GM03348 (cell line): ENCODE results near the gene TRIM47.

ENCODE experiments used
- DNase-seq: peaks from one replicate; pipeline ENCODE4 v3.0.0; 2012; ENCODE audit warnings: low spot score

Gene TRIM47

GRCh38 chr17:75909051-75909811, 30.9 kb upstream of the TRIM47 start:
- no peak for DNase-seq

DNA sequence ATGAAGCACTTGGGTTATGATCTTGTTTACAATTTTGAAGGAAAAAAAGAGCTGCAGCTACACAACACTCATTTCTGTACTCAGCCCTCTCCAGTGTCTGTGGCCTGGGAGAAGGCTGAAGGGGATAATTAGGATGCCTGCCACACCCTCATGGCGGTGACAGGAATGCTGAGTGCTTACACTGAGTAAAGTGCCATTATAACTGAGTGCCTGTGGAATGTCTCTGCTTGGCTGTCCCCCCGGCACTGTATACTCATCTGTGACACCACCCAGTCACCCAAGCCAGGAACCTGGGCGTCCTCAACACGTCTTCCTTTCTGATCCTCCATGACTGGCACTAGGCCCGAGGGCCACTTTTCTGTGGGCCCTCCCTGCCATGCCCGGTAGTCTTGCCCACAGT, 29.8 kb upstream of the TRIM47 start:
- DNase-seq, result peak; percentile 39

DNA sequence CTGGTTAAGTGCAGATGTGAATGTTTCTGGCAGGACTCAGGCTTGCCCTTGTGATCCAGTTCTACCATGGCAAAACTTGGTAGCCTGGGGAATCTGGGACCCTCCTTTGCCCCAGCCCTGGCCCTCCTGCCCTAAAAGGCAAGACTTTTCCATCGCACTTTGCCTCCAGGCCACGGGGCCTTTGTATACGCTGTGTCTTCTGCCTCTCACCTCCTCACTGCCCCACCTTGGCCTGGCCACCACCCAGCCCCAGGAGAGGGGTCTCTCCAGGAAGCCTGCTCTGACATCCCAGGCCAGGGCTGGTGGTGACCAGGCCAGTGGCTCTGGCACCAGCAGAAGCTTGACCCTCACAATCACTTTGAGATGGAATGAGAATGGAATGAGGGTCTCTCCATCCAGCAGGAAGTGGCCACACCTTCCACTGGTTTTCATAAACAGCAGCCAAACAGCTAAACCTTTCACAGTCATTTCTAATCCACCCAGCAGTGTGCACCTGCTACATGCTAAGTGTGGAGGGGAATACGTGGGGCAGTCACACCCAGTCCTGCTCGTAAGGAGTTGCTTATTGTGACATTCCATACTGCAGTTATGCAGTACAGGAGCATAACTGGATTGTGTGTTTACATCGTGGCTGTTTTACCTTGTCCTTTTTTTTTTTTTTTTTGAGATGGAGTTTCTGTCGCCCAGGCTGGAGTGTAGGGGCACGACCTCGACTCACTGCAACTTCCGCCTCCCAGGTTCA, 27.9 kb upstream of the TRIM47 start:
- DNase-seq, result no peak

DNA sequence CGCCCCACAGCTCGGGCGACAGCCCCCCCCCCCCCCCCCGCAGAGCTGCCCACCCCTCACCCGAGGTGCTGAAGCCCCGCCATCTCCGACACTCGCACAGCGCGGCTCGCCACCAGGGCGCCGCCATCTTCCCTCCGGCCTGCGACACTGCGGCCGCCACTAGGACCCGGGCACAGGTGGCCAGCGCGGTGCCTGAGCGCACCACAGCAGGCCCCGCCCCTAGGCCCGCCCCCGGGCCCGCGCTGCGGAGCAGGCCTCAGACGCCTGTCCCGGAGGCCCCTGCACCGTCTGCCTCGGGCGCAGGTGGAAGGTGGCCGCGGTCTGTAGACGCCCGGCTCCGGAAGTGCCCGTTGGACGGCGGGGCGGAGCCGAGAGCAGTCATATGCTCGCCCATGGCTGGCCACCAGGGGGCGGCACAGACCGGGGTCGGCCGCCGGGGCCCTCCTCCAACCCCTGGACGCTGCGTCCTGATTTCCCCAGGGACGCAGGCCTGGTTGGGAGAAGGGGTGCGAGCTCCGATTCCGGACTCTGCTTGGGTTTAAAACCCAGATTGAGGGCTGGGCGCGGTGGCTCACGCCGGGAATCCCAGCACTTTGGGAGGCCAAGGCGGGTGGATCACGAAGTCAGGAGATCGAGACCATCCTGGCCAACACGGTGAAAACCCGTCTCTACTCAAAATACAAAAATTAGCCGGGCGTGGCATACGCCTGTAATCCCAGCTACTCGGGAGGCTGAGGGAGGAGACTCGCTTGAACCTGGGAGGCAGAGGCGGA, 26.6 kb upstream of the TRIM47 start, which contains the start of gene MRPL38:
MRPL38 (minus strand) TSS at position 136 of the 773 bp plus-strand sequence; CDS start at position 127, 9 bp downstream.
- peak; percentile 97 for DNase-seq

- DNase-seq, result no peak
Measured at GRCh38 chr17:75902406-75902805, 24.0 kb upstream of the TRIM47 start.

GRCh38 chr17:75901727-75902126, 23.3 kb upstream of the TRIM47 start:
- DNase-seq, result no peak

- no peak for DNase-seq
Measured at GRCh38 chr17:75900691-75901533, 22.5 kb upstream of the TRIM47 start.

DNA sequence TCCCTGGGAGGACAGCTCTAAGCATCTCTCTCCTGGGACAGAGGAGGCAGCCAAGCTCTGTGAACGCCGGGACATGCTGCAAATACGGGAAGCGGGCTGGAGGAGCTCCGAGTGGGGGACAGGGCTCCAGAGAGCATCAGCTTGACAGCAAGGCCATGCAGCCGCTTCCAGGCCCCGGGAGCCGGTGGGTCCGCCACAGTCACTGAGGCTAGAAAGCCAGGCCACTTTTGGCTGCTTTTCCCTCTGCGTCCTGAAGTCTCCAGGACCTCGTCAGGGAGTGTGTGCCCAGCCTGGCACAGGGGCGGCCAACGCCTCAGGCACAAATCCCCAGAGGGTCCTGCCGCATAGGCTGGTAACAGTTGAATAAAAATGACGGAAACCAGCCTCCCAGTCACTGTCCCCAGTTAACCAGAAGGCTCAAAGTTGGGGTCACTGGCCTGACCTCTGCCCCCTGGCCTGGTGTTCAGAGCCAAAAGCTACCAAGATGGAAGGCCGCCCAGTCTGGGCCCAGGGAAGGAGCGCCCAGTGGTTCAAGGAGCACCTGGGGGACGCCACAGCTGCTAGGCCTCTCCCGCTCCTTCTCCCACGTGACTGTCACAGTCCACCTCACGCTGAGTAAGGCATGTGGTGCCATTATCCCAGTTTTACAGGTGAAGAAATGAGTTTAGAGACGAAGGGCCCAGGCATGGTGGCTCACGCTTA, 21.5 kb upstream of the TRIM47 start:
- DNase-seq, result no peak

GRCh38 chr17:75899353-75899752, 21.0 kb upstream of the TRIM47 start:
- DNase-seq, result no peak

DNA sequence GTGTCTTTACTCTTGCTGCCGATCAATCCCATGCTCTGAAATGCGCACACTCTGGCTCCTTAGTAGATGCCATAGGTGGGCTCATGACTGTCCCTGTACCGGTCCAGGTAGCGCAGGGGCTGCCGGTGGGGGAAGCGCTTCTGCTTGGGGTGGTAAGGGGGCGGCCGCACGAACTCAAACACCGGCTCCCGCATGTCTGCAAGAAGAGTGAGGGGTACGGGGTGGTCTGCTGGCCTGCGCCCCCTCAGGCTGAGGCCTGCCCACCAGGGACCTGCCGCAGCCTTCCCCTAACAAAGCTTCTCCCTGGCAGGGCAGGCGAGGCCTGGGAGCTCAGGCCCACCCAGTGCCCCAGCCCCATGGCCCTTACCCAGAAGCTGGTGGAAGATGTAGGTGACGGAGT, 20.4 kb upstream of the TRIM47 start:
- no peak for DNase-seq

GRCh38 chr17:75898065-75898464, 19.7 kb upstream of the TRIM47 start:
- DNase-seq, result no peak

DNA sequence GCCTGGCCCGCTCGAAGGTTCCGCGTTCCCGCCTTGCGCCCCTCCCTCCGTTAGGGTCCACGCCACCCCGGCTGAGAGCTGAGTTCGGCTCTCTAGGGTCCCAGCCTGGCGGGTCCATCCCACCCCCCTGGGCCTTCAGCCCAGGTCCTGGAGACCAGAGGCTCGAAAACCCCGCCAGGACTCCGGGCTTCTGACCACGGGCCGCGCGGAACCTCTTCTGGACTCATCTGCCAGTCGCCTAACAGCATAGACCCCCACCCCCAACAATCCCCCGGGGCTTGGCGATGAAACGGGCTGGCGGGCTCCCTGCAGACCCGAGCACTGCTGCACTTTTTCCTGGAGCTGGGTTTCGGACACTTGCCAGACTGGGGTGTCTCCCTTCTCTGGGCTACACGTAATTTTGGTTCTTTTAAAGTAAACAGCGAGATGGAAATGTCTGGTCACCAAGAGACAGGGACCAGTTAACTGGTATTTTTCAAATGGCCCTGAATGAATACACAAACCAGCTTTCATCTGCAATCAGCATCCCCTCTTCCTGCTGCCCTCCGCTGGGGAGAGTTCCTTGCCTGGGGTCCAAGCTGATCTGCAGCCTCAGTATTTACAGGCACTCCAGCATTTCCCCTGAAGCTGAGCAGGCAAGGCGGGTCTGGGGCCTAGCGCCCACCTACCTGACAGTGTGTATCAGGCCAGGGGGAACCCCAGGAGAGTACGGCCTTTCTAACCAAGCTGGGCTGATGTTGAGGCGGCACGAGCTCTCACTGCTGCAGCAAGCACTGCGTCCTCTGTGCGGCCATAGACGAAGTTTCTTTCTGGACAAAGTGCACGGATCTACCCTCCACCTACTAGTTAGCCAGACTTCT, 19.0 kb upstream of the TRIM47 start:
- DNase-seq, result no peak

DNA sequence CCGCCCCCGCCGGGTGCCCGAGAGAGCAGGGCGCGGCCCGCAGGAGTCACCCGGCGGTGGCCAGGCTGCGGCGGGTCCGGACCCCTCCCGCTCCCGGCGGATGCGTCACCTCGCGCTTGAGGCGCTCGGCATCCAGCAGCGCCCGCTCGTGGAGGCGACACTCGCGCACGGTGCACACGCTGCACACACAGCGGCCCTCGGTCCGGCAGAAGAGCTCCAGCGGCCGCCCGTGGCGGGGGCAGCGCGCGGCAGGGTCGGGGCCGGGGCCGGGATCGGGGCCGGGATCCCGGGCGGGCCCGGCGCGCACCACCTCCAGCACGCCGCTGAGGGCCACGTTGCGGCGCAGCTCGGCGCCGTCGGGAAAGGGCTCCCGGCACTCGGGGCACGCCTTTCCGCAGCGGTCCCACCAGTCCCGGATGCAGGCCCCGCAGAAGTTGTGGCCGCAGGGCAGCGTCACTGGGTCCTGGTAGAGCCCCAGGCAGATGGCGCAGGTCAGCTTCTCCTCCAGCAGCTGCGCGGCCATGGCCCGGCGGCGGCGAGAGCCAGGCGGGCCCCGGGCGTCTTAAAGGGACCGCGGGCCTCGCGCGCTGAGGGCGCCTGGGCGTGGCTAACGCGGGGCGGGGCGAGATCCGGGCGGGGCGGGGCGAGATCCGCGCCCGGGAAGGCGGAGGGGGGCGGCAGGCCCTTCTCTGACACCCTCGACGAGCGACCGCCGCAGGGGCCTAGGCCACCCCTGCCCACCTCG, 18.2 kb upstream of the TRIM47 start, which contains the start of gene TRIM65:
TRIM65 (minus strand) TSS at position 537 of the 745 bp plus-strand sequence; CDS start at position 523, 14 bp downstream.
- DNase-seq, result peak; percentile 95

- peak; percentile 61 for DNase-seq
Measured at GRCh38 chr17:75895370-75896155, 17.2 kb upstream of the TRIM47 start.

DNA sequence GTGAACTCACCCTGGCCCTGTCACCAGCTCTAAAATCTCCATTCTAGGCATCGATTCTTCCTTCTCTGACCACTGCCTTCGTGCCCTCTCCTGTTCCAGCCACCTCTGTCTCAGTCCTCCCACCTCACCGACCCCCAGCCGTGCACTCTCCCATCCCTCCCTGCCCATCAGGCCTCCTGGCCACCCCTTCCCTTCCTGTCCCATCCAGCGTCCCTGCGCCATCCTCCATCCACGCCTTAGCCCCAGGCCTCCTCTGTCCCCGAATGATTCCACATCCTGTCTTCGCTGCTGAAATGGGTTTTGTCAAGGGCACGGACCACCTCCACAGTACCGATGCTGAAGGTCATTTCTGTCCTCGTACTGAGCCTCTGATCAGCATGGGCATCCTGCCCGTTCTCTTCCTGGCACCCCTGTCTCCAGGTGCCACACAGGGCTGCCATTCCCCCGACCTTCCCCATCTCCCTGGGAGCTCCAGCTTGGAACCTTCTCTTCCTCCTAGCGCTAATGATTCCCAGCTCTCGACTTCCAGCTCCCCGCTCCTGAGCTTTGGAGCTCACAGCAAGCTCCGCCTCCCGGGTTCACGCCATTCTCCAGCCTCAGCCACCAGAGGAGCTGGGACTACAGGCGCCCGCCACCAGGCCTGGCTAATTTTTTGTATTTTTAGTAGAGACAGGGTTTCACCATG, 15.8 kb upstream of the TRIM47 start:
- DNase-seq, result no peak

GRCh38 chr17:75893305-75894048, 15.1 kb upstream of the TRIM47 start:
- no peak for DNase-seq
